H1 (cell line): ENCODE data around the gene PRKAB2. TPM values are rescaled to one million over a fixed set of nuclear protein-coding genes. Genes with fewer than 3 reads are reported as not detected.

Experiments used
- BACH1 ChIP-seq: IDR thresholded peaks from 2 replicates; pipeline ENCODE4 v1.6.1; 2012; ENCODE audit warnings: low read length, improper control_type of control experiment
- CHD2 ChIP-seq: IDR thresholded peaks from 2 replicates; pipeline ENCODE4 v1.6.1; 2012; ENCODE audit warnings: low read length, improper control_type of control experiment
- GABPA ChIP-seq: IDR thresholded peaks from 2 replicates; pipeline ENCODE4 v1.6.1; 2011; ENCODE audit warnings: mild to moderate bottlenecking, low read length, moderate library complexity, borderline replicate concordance; ENCODE audit not compliant: insufficient read depth
- JUND ChIP-seq: IDR thresholded peaks from 2 replicates; pipeline ENCODE4 v1.6.1; 2011; ENCODE audit warnings: mild to moderate bottlenecking, improper control_type of control experiment, low read length
- SIRT6 ChIP-seq: IDR thresholded peaks from one replicate; pipeline ENCODE4 v1.7.1; 2012; ENCODE audit warnings: low read length, inconsistent platforms
- TAF7 ChIP-seq: optimal IDR thresholded peaks from 2 replicates; pipeline ENCODE3; 2011; ENCODE audit warnings: low read depth, mild to moderate bottlenecking, inconsistent platforms, low read length, moderate library complexity, borderline replicate concordance
- polyA plus RNA-seq, 7 experiments: library from polyadenylated mRNA; depleted of rRNA in 3 of 7; stranded (reverse) in 5 of 7; unstranded in 2 of 7; fragments of >200 nt in 5 of 7; fragments of 200-250 nt in 2 of 7; gene quantifications; 1 replicate in 5 of 7; 2 replicates in 1 of 7; 4 replicates in 1 of 7; pipeline versions ENCODE4 v1.2.1 to v1.2.3, GENCODE V29; 2011 to 2013; ENCODE audit warnings: missing spikeins in 2 of 7, mixed read lengths in 2 of 7
- total RNA-seq: library from RNA; stranded (reverse); fragmentation: NEBNext Ultra II Directional; extraction: Animal tissue kit (Norgen Biotek cat#: 25700); gene quantifications from 2 replicates; pipeline ENCODE4 v1.2.1, GENCODE V29; 2021

The PRKAB2 gene
- total and polyA plus RNA-seq, 2 of the 8 experiments (the other 6 are each of a cell fraction or from before 2014, with no cell fraction given) = 15.0 to 18.9 TPM

- TF ChIP-seq JUND (no peak), CHD2 (no peak), SIRT6 (no peak), GABPA (no peak), BACH1 (no peak), TAF7 (no peak)
- TF ChIP-seq, all 59 proteins: peak for 0
Observed at GRCh38 chr1:147211577-147211976, 39.3 kb upstream of the PRKAB2 start (continued).
